Measurements from ENCODE around the gene CRYBB1.

CRYBB1 gene

DNA sequence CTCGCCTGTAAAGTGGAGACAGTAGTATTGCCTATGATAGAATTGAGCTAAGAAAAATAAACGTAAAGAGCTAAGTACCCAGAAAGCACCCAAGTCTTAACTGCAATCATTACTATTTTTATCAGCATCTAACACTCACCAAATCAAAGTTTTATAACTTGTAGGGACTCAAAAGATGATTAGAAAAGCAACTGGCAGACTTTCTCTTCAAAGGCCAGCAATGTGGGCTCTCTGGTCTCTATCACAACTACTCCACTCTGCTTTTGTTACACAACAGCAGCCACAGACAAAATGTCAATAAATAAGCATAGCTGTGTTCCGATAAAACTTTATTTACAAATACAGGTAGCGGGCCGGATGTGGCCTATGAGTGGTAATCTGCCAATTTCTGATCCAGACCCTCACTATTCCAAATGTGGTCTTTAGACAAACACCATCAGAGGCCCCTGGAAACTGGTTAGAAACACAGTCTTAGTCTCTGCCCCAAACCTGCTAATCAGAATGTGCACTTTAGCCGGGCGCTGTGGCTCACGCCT, 36.1 kb downstream of the CRYBB1 start:
- no peak for DNase-seq (ENCODE audit: extremely low read depth in 1 of 2, low read depth in 1 of 2)

DNA sequence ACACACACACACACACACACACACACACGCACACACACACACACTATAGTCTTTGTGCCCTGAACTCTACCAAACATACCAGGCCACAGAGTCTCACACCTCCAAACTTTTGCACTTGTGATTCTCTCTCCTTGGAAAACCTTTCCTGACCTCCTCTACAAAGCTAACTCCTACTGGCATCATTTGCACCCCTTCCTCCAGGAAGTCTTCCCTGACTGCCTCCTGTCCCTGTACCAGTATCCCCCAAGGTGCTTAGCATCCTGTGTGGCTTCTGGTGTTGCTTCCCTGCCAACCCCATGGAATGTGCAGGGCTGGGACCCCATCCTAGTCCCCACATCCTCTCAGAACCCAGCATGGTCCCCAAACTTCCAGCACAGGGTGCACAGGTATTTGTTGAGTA, 36.8 kb downstream of the CRYBB1 start:
- no peak for DNase-seq (ENCODE audit: extremely low read depth in 1 of 2, low read depth in 1 of 2)

DNA sequence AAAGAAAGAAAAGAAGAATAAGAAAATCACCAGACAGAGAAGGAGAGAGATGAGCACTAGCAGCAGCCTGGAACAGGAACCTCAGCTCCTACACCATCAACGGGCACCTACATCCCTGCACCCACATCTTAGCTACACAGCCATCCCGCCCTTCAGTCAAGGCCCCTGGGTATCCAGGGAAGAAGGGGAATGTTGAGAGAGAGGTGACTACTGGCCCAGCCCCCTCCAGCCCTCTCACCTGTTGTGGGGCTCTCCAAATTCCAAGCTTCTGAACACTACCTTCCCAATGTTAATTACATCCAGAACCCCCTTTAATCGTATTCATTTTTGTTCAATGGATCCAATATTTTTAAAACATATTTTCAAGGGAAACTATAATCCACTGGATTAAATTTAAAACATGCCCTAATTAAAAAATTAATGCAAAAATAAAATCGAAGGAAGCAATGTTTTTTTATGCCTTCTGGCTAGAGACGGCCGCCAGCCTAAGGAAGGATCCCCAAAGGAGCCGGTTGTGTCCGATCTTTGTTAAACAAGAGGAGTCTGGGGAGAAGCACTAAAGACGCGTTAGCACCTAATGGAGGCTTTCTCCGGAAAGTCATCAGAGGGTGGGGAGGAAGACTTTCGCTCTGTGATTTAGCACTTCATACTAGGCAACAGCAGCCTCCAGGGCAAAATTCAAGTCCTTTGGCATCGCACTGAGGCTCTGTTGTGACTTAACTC, 37.4 kb downstream of the CRYBB1 start:
- no peak for DNase-seq (ENCODE audit: extremely low read depth in 1 of 2, low read depth in 1 of 2)

DNA sequence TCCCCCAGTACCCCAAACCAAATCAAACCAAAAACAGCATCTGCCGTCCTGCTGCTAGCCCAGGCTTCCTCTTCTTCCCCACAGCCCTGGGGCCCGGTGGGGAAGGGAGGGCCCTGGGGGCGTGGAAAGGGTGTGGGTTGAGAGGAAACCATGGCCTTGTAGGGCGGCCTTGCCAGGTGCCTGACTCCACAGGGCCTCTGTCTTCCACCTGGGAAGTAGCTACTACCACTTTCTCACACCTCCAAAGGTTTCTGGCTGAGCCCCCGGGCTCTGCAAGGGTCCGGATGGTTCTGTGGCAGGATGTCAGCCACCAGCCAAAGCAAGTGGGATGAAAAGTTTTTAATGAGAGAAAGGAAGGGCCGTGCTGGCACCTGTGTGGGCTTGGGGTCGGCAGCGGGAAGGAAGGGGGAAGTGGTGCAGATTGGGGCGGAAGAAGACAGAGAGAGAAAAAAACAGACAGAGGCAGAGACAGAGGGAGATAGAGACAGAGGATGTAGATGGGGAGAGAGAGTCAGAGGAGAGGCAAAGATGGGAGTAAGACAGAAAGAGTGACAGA, 38.4 kb downstream of the CRYBB1 start:
- DNase-seq (ENCODE audit: extremely low read depth in 1 of 2, low read depth in 1 of 2), result no peak

DNA sequence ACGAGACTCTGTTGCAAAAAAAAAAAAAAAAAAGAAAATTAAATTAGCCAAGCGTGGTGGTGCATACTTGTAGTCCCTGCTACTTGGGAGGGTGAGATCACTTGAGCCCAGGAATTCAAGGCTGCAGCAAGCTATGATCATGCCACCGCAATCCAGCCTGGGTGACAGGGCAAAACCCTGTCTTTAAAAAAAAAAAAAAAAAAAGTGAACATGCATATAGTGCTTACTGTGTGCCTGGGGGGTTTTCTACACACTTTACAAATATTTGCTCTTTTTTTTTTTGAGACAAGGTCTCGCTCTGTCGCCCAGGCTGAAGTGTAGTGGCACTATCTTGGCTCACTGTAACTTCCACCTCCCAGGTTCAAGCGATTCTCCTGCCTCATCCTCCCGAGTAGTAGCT, 40.7 kb downstream of the CRYBB1 start:
- DNase-seq (ENCODE audit: extremely low read depth in 1 of 2, low read depth in 1 of 2), result no peak

DNA sequence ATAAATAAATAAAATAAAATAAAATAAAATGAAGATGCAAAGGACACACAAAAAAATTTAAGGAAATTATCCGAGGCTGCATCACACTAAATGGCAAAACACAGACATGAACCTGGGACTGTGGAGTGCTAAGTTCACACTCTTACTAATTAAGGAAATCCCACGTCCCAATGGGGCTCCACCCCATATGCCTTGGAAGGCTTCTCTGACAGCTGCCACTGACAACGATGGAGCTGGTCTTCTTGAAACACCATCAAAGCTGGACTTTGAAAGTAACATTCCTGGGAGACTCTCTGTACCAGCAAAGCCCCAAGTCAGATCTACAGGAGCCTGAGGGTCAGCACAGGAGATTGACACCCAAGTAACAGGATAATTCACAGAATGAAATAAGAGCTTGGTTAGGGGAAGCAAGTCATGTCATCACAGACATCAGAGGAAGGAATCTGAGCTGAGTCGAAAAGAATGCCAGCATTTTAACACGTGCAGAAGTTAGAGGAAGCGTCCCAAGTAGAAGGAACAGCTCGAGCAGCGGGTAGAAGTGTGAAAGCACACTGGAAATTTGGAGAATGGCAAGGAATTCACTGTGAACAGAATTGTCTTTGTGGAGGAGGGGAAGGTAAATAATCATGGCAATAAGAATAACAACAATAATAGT, 41.7 kb downstream of the CRYBB1 start:
- DNase-seq (ENCODE audit: extremely low read depth in 1 of 2, low read depth in 1 of 2), result no peak

DNA sequence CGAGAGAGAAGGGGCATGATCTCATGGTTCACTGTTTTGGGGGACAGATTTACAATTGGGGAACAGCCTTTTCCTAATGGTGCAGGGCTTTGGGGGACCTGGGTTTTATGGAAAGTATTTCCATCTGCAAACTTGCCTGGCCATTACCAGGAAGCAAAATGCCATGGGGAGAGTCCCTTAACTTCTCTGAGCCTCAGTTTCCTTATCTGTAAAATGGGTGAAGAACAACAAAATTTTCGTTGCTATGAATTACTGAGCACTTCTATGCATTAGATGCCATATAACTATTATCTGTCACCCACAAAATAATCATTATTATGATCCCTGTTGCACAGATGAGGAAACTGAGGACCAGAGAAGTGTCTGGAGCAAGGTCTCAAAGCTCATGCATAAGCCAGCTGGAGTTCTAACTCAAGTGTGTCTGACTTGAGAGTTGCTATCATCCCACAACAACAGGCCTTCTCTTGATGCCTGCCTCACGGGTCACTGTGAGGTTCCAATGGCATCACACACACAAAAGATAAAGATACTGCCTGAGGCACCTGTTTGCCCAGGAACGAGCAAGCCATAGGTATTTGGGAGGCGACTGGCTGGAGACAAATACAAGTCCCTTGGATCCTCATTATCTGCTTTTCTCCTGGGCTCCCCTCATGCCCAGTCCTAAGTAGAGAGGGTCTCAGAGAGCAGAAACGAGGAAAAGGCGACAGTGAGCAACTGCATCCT, 43.7 kb downstream of the CRYBB1 start:
- DNase-seq (ENCODE audit: extremely low read depth in 1 of 2, low read depth in 1 of 2), result no peak

DNA sequence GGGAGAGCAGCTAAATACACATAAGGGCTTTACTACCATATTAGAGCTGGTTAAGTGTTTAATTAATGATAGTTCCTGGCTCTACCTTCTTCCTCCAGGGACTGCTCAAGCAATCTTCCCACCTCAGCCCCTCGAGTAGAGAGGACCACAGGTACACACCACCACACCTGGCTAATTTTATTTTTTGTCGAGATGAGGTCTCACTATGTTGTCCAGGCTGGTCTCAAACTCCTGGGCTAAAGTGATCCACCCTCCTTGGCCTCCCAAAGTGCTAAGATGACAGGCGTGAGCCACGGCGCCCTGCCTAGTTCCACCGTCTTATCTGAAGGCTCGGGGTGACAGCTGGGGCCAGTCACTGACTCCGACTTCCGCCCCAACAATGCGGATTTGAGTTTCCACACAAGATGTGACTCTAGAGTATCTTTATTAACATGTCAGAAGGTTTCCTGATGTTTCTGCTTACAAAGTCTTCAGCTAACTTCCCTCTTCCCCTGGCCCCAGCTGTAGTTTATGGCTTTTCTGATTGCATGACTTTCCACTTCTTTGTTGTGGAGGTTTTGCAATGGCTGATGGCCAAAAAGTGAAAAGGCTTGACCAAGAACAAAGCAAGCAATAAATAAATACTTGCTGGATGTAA, 44.7 kb downstream of the CRYBB1 start:
- no peak for DNase-seq (ENCODE audit: extremely low read depth in 1 of 2, low read depth in 1 of 2)

DNA sequence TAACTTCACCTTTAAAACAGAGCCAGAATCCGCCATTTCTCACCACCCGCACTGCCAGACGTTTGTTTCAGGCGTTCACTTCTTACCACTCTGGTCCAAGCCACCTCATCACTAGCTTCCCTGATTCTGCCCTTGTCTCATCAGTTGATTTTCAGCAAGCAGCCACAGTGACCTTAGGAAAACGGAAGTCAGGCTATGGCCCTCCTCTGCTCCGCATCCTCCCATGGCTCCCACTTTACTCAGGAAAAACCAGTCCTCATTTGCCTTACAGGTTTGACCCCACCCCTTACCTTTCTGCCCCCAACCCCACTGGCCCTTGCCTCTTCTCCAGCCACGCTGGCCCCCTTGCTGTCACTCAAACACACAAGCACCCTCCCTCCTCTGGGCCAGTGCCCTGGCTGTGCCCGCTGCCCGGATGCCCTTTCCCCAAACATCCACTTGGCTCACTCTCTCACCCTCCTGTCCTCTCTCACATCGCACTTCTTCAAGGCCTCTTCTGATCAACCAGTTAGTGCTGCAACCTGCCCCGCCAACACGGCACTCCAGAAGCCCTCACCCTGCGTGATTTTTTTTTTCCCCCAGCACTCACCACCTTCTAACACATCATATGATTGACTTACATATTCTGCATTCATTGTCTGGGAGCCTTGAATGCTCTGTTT, 46.8 kb downstream of the CRYBB1 start:
- DNase-seq (ENCODE audit: extremely low read depth in 1 of 2, low read depth in 1 of 2), result no peak

DNA sequence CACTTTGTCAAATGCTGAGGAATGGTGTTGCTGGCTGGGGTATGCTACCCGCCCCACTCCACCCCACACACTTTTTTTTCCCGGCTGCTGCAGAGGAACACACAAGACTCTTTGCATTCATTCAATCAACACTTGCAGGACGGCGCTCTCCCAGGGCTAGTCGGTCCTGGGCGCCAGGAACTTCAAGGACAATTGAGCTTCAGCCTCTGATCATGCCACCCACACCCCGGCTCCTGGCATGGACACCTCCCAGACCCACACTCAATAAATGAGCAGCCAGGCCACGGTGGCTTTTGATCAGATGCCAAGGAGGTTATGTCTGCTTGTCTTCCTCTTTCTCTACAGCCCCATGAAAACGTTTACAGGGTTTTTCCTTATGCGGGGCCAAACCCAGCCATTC, 47.7 kb downstream of the CRYBB1 start:
- DNase-seq (ENCODE audit: extremely low read depth in 1 of 2, low read depth in 1 of 2), result no peak

DNA sequence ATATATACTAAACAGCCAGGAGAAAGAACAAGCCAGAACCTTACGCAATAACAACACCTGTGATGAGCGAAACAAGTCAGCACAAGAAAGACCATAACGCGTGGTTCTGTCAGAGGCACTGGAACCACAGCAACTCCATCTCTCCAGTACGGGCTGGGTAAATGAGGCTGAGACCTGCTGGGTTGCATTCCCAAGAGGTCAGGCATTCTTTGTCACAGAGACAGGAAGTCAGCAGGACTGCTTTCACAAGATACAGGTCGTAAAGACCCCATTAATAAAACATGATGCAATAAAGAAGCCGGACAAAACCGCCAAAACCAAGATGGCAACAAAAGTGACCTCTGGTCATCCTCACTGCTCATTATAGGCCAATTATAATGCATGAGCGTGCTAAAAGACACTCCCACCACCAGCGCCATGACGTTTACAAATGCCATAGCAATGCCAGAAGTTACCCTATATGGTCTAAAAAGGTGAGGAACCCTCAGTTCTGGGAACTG, 49.6 kb downstream of the CRYBB1 start:
- DNase-seq (ENCODE audit: extremely low read depth in 1 of 2, low read depth in 1 of 2), result no peak

DNA sequence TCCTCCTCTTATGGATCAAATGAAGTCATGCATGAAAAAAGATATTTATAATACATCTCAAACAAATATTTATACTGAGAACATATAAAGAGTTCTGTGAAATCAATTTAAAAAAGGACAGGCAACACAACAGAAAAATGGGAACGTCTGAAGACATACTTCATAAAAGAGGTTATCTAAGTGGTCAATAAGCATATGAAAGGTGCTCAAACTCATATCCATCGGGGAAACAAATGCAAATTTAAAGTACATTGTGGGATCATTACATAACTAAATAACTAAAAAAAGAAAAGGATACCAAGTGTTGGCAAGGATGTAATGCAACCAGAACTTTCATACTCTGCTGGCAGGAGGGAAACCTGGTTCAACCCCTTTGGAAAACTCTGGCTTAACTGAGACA, 50.2 kb downstream of the CRYBB1 start:
- DNase-seq (ENCODE audit: extremely low read depth in 1 of 2, low read depth in 1 of 2), result no peak

DNA sequence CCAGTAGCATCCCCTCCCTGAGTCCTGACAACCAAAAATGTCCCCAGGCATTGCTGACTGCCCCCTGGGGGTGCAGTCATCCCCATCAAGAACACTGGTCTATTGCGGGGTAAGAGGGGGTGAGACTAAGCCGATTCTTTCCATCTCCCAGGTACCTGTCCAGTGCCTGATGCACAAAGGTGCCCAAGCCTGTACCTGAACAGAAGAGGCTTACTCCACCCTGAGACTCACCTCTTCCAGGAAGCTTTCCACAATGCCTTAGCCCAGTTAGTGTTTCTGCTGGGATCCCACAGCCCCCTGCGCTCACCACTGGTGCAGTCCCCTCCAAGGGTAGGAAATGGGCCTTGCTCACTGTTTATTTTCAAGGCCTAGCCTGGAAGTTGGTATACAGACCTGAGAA, 50.8 kb downstream of the CRYBB1 start:
- DNase-seq (ENCODE audit: extremely low read depth in 1 of 2, low read depth in 1 of 2), result no peak

DNA sequence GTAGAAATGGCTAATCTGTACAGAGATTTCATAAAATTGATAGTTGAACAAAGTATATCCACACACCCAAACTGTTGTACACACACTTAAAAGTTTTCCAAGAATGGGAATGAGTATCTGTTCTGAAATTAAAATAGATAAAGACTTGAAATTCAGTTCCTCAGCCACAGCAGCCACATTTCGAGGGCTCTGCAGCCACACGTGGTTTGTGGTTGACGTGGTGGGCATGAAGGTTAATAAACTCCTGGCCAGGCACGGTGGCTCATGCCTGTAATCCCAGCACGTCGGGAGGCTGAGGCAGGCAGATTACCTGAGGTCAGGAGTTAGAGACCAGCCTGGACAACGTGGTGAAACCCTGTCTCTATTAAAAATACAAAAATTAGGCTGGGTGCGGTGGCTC, 51.9 kb downstream of the CRYBB1 start:
- no peak for DNase-seq (ENCODE audit: extremely low read depth in 1 of 2, low read depth in 1 of 2)

DNA sequence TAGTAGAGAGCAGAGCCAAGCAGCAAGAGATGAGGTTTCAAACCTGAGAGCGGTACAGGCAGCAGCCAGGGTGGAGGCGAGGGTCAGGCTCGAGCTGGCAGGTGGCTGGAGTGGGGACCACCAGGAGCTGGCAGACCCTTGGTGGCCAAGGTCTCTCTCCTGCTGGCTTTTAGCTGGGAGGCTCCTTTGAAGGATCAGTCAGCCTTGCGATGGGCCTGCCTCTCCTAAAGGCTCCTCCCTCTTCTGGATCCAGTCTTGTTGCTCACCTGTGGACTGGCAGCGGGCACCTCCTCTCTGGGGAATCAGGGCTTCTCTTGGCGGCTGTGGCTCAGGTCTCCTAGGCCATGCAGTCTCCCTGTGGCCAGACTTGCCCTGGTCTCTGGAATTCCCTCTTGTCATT, 52.6 kb downstream of the CRYBB1 start:
- DNase-seq (ENCODE audit: extremely low read depth in 1 of 2, low read depth in 1 of 2), result no peak

DNA sequence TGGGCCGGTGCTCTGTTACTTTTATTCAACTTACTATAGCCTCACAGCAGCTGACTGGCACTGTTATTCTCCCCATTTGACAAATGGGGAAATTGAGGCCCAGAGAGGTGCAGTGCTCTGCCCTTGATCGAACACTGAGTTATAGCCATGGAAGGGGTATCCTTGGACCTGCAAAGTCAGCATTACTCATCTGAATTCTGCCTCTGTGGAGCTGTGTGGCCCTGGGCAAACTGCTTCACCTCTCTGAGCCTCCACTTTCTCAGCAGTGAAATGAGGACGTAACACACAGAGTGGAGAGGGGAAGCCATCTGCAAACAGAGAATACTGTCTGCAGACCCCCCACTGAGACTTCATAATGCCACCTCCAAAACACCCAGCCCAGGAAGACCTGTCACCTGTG, 53.2 kb downstream of the CRYBB1 start:
- DNase-seq (ENCODE audit: extremely low read depth in 1 of 2, low read depth in 1 of 2), result no peak

DNA sequence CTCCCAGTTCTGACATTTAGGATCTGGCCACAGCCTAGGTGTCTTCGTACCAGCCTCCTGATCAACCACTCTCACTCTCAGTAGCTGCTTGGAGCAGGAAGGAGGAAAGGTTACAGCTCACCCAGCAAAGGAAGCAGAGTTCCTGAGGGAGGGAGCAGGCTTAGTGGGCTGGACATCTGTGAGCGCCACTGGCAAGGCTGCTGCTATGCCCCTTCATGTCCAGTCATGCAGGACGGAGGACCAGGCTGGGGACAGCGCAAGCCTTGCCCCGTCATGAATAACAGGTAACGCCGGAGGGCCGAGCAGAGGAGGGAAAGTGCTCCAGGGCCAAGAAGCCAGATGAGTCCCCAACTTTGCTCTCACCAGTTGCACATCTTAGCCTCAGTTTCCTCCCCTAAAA, 53.6 kb downstream of the CRYBB1 start:
- DNase-seq (ENCODE audit: extremely low read depth in 1 of 2, low read depth in 1 of 2), result no peak

DNA sequence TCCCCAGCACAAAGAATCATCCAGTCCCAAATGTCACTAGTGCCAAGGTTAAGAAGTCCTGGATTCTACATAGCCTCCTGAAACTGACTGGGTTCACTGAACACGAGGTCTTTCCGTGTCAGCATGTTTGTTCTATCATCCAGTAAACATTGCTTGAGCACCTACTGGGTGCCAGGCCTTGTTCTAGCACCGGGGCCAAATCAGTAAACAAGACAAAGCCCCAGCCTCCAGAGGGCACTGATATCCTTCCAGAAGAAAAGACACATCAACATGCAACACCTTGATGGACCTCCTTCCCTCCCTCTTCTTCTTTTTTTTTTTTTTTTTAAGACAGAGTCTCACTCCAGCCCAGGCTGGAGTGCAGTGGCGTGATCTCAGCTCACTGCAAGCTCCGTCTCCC, 54.8 kb downstream of the CRYBB1 start:
- DNase-seq (ENCODE audit: extremely low read depth in 1 of 2, low read depth in 1 of 2), result no peak

DNA sequence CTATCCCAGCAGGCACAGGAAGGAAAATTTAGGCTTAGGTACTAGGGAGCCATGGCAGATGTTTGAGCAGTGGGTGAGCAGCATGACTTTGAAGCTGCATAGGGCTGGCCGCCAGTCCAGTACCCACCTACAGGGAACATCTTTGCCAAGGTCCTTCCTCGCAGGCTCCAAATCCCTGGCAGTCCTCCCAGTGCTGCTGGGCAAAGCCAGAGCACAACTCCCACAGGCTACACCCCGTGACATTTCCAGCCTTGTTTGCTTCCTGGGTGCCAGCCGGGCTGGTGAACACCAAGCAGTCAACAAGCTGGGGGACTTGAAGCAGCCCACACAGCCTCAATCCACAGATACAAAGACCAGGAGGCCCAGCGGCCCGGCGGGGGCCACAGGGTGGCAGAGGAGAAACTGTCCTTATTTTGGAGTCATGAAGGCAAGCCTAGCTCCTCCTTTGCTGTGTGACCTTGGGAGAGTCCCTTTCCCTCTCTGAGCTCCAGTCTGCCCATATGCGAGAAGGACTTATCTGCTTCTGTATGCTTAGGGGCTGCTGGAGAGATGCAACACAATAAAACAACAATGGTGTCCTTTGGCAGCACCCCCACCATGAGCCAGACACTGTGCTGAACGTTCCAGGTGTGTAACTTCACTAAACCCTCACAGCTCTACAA, 55.9 kb downstream of the CRYBB1 start:
- no peak for DNase-seq (ENCODE audit: extremely low read depth in 1 of 2, low read depth in 1 of 2)
